SK-N-SH treated with all-trans-retinoic acid at 6 μM for 48 hours (cell line): ENCODE data around the gene NXPH4.

Experiments
- ATAC-seq: fragments of 200-7000 bp; cut with Tn5 transposase; 3 replicates; pipeline ENCODE4 v1.9.1; 2020; ENCODE audit warnings: mild to moderate bottlenecking, moderate library complexity
- ARNTL ChIP-seq: fragments of 450-650 bp; formaldehyde crosslinking; IDR thresholded peaks from 2 replicates; pipeline ENCODE4 v1.5.0; 2020; ENCODE audit warnings: low read depth, mild to moderate bottlenecking, moderate library complexity, borderline replicate concordance
- BACH2 ChIP-seq: fragments of 250-450 bp; sonication (Bioruptor Pico); IDR thresholded peaks from 2 replicates; pipeline ENCODE4 v1.9.0; 2021; ENCODE audit warnings: mild to moderate bottlenecking, borderline replicate concordance
- ESRRG ChIP-seq: fragments of 250-450 bp; sonication (Bioruptor Pico); IDR thresholded peaks from 2 replicates; pipeline ENCODE4 v1.6.1; 2021; ENCODE audit warnings: mild to moderate bottlenecking
- GLIS3 ChIP-seq: fragments of 250-450 bp; sonication (Bioruptor Pico); IDR thresholded peaks from 2 replicates; pipeline ENCODE4 v1.5.0; 2020; ENCODE audit warnings: mild to moderate bottlenecking, moderate library complexity
- ISL1 ChIP-seq: fragments of 250-450 bp; sonication (Bioruptor Pico); IDR thresholded peaks from 2 replicates; pipeline ENCODE4 v2.1.2; 2022; ENCODE audit warnings: mild to moderate bottlenecking, moderate library complexity
- OSR1 ChIP-seq: fragments of 250-450 bp; sonication (Bioruptor Pico); IDR thresholded peaks from 2 replicates; pipeline ENCODE4 v1.8.0; 2022; ENCODE audit warnings: moderate library complexity, mild to moderate bottlenecking, inconsistent platforms
- RARB ChIP-seq: fragments of 250-450 bp; sonication (Bioruptor Pico); IDR thresholded peaks from 2 replicates; pipeline ENCODE4 v1.8.0; 2021; ENCODE audit warnings: mild to moderate bottlenecking, moderate library complexity
- SNAI2 ChIP-seq: fragments of 250-450 bp; sonication (Bioruptor Pico); IDR thresholded peaks from 2 replicates; pipeline ENCODE4 v1.5.0; 2020; ENCODE audit warnings: mild to moderate bottlenecking, moderate library complexity
- TCF4 ChIP-seq: fragments of 250-450 bp; sonication (Bioruptor Pico); IDR thresholded peaks from 2 replicates; pipeline ENCODE4 v1.8.0; 2021; ENCODE audit warnings: mild to moderate bottlenecking, moderate library complexity, borderline replicate concordance
- TOX ChIP-seq: fragments of 250-450 bp; sonication (Bioruptor Pico); IDR thresholded peaks from 2 replicates; pipeline ENCODE4 v1.8.0; 2021; ENCODE audit warnings: mild to moderate bottlenecking, moderate library complexity, borderline replicate concordance
- ZFP3 ChIP-seq: fragments of 250-450 bp; sonication (Bioruptor Pico); IDR thresholded peaks from 2 replicates; pipeline ENCODE4 v1.5.0; 2020; ENCODE audit warnings: mild to moderate bottlenecking, moderate library complexity
- ZFP30 ChIP-seq: fragments of 450-650 bp; formaldehyde crosslinking; IDR thresholded peaks from 2 replicates; pipeline ENCODE4 v1.5.0; 2022; ENCODE audit warnings: mild to moderate bottlenecking, moderate library complexity
- ZNF565 ChIP-seq: fragments of 450-650 bp; formaldehyde crosslinking; conservative IDR thresholded peaks from 2 replicates; pipeline ENCODE4 v1.5.0; 2020; ENCODE audit warnings: low read depth, mild to moderate bottlenecking, moderate library complexity
- ZNF70 ChIP-seq: fragments of 450-650 bp; formaldehyde crosslinking; IDR thresholded peaks from 2 replicates; pipeline ENCODE4 v1.5.0; 2020; ENCODE audit warnings: mild to moderate bottlenecking, moderate library complexity
- ZNF8 ChIP-seq: fragments of 450-650 bp; formaldehyde crosslinking; IDR thresholded peaks from 2 replicates; pipeline ENCODE4 v1.5.0; 2020; ENCODE audit warnings: mild to moderate bottlenecking, moderate library complexity
- TF ChIP-seq, protein P1 (sequence below): fragments of 250-450 bp; sonication (Bioruptor Pico); IDR thresholded peaks from 2 replicates; pipeline ENCODE4 v1.8.0; 2020; ENCODE audit warnings: mild to moderate bottlenecking, moderate library complexity, borderline replicate concordance
- TF ChIP-seq, protein P2 (sequence below): fragments of 250-450 bp; sonication (Bioruptor Pico); IDR thresholded peaks from 2 replicates; pipeline ENCODE4 v1.5.1; 2021; ENCODE audit warnings: mild to moderate bottlenecking, moderate library complexity
- TF ChIP-seq, protein P3 (sequence below): fragments of 250-450 bp; sonication (Bioruptor Pico); IDR thresholded peaks from 2 replicates; pipeline ENCODE4 v1.5.1; 2020; ENCODE audit warnings: low read depth, mild to moderate bottlenecking, moderate library complexity
- TF ChIP-seq, protein P4 (sequence below): fragments of 250-450 bp; sonication (Bioruptor Pico); IDR thresholded peaks from 2 replicates; pipeline ENCODE4 v1.5.0; 2020; ENCODE audit warnings: mild to moderate bottlenecking, moderate library complexity

The NXPH4 gene

DNA sequence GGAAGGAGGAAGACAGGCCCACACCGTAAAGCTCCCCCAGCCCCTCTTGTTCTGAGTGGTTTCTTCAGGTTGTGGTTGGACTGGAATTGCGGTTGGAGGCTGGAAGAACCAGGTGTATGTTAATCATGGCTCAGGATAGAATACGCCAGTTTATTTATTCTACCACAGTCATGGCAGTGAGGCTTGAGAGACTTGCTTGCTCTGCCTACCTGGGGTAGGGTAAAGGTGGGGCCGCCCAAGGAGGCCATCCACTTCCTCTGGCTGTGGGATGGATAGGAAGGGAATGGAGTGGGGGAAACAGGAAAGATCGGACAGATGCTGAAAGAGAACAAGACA lies 21.0 kb downstream of the NXPH4 start:
- TF ChIP-seq ZNF565 (CRISPR knock-in tag) = no peak
- TF ChIP-seq, protein P1, sequence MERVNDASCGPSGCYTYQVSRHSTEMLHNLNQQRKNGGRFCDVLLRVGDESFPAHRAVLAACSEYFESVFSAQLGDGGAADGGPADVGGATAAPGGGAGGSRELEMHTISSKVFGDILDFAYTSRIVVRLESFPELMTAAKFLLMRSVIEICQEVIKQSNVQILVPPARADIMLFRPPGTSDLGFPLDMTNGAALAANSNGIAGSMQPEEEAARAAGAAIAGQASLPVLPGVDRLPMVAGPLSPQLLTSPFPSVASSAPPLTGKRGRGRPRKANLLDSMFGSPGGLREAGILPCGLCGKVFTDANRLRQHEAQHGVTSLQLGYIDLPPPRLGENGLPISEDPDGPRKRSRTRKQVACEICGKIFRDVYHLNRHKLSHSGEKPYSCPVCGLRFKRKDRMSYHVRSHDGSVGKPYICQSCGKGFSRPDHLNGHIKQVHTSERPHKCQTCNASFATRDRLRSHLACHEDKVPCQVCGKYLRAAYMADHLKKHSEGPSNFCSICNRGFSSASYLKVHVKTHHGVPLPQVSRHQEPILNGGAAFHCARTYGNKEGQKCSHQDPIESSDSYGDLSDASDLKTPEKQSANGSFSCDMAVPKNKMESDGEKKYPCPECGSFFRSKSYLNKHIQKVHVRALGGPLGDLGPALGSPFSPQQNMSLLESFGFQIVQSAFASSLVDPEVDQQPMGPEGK (CRISPR knock-in tag) = no peak
- no peak for TF ChIP-seq BACH2 (CRISPR knock-in tag)
- no peak for TF ChIP-seq RARB (CRISPR knock-in tag)
- TF ChIP-seq, protein P2, sequence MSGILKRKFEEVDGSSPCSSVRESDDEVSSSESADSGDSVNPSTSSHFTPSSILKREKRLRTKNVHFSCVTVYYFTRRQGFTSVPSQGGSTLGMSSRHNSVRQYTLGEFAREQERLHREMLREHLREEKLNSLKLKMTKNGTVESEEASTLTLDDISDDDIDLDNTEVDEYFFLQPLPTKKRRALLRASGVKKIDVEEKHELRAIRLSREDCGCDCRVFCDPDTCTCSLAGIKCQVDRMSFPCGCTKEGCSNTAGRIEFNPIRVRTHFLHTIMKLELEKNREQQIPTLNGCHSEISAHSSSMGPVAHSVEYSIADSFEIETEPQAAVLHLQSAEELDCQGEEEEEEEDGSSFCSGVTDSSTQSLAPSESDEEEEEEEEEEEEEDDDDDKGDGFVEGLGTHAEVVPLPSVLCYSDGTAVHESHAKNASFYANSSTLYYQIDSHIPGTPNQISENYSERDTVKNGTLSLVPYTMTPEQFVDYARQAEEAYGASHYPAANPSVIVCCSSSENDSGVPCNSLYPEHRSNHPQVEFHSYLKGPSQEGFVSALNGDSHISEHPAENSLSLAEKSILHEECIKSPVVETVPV = no peak
- no peak for TF ChIP-seq GLIS3 (CRISPR knock-in tag)
- no peak for TF ChIP-seq ZNF70 (CRISPR knock-in tag)
- TF ChIP-seq TCF4 = no peak
- TF ChIP-seq ARNTL (CRISPR knock-in tag) = no peak
- no peak for TF ChIP-seq OSR1 (CRISPR knock-in tag)
- TF ChIP-seq TOX (CRISPR knock-in tag) = no peak
- TF ChIP-seq, protein P3, sequence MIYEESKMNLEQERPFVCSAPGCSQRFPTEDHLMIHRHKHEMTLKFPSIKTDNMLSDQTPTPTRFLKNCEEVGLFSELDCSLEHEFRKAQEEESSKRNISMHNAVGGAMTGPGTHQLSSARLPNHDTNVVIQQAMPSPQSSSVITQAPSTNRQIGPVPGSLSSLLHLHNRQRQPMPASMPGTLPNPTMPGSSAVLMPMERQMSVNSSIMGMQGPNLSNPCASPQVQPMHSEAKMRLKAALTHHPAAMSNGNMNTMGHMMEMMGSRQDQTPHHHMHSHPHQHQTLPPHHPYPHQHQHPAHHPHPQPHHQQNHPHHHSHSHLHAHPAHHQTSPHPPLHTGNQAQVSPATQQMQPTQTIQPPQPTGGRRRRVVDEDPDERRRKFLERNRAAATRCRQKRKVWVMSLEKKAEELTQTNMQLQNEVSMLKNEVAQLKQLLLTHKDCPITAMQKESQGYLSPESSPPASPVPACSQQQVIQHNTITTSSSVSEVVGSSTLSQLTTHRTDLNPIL (CRISPR knock-in tag) = no peak
- TF ChIP-seq SNAI2 (CRISPR knock-in tag) = no peak
- TF ChIP-seq ISL1 (CRISPR knock-in tag) = no peak
- no peak for TF ChIP-seq ZFP30 (CRISPR knock-in tag)
- TF ChIP-seq, protein P4, sequence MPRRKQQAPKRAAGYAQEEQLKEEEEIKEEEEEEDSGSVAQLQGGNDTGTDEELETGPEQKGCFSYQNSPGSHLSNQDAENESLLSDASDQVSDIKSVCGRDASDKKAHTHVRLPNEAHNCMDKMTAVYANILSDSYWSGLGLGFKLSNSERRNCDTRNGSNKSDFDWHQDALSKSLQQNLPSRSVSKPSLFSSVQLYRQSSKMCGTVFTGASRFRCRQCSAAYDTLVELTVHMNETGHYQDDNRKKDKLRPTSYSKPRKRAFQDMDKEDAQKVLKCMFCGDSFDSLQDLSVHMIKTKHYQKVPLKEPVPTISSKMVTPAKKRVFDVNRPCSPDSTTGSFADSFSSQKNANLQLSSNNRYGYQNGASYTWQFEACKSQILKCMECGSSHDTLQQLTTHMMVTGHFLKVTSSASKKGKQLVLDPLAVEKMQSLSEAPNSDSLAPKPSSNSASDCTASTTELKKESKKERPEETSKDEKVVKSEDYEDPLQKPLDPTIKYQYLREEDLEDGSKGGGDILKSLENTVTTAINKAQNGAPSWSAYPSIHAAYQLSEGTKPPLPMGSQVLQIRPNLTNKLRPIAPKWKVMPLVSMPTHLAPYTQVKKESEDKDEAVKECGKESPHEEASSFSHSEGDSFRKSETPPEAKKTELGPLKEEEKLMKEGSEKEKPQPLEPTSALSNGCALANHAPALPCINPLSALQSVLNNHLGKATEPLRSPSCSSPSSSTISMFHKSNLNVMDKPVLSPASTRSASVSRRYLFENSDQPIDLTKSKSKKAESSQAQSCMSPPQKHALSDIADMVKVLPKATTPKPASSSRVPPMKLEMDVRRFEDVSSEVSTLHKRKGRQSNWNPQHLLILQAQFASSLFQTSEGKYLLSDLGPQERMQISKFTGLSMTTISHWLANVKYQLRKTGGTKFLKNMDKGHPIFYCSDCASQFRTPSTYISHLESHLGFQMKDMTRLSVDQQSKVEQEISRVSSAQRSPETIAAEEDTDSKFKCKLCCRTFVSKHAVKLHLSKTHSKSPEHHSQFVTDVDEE = no peak
- no peak for TF ChIP-seq ESRRG
- ATAC-seq = no peak

DNA sequence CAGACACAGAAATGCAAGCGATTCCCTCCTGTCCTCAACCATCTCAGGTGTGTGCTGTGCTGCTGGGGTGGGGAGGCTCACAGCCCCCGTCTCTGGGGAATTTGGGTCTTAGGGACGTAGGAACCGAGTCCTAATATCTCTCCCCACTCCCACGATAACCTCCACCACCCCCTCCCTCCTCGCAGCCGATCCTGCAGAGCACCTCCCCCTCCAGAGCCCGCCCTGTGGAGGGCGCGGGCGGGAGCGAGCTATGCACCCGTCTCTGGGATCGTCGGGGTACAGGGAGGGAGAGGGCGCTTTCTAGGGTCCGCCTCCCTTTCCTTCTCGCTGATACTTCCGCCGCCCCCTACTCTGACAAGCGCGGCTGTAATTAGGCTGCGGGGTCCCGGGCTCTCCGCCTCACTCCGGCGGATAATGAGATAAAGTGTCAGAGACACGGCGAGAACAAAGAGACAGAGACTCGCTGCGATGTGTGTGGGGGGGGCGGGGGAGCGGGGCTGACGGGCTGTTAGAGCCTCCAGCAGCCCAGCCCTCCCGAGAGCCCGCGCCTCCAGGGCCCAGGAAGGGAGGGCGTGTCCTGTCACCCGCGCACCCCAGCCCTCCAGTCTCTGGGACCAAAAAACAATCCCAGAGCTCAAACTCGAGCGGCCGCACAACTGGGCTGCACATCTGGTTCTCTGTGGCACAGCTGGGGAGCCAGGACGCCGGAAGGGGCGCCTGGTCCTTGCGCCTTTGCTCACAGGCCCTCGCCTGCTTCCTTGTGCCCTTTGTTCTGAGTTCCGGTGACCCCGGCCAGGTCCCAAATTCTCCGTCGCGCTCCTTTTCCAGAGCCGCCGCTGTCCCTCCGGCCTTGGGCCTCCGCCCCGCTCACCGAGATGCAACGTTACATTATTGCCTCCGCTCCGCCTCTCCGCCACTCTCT lies 21.6 kb downstream of the NXPH4 start:
- no peak for ATAC-seq
- no peak for TF ChIP-seq ZNF565 (CRISPR knock-in tag)
- TF ChIP-seq GLIS3 (CRISPR knock-in tag) = no peak
- no peak for TF ChIP-seq ZNF8 (CRISPR knock-in tag)
- no peak for TF ChIP-seq SNAI2 (CRISPR knock-in tag)
- TF ChIP-seq ARNTL (CRISPR knock-in tag) = no peak
- no peak for TF ChIP-seq BACH2 (CRISPR knock-in tag)
- no peak for TF ChIP-seq ZNF70 (CRISPR knock-in tag)
- TF ChIP-seq ESRRG = no peak
- TF ChIP-seq ZFP30 (CRISPR knock-in tag) = no peak
- no peak for TF ChIP-seq ZFP3 (CRISPR knock-in tag)
- TF ChIP-seq, protein P3 (CRISPR knock-in tag) = no peak
- TF ChIP-seq, protein P2 = no peak
- no peak for TF ChIP-seq TCF4
- TF ChIP-seq, protein P1 (CRISPR knock-in tag) = no peak
